ENCODE measurements around the gene PABPN1.

The PABPN1 gene

GRCh38 chr14:23296012-23296777 is 25.1 kb upstream of the PABPN1 start:
- no peaks in the 10 kb centered on the region for H3K79me2 ChIP-seq (ENCODE audit: insufficient read depth, low read length)
- H3K9ac ChIP-seq (ENCODE audit: low read length), result no peak overlapping the region
- TF ChIP-seq CTCF (IDR thresholded peaks at IDR 0.05; ENCODE audit: low read length) (no peak), EZH2 (IDR thresholded peaks at IDR 0.05; ENCODE audit: borderline replicate concordance, low read length) (no peak)
- no peaks in the 10 kb centered on the region for H3K9me3 ChIP-seq (ENCODE audit: low read length)
- no peak overlapping the region for H3K4me2 ChIP-seq (ENCODE audit: low read length)
- H3F3A ChIP-seq (ENCODE audit: insufficient read depth, low read length), result no peaks in the 10 kb centered on the region
- peaks cover 17% of the 10 kb centered on the region; the same call in 1 of the 2 replicates for H3K36me3 ChIP-seq (ENCODE audit: insufficient read depth, low read length)
- peaks cover 27% of the 10 kb centered on the region for H3K4me1 ChIP-seq (ENCODE audit: insufficient read depth, low read length, severe bottlenecking)
- no peaks in the 10 kb centered on the region for H4K20me1 ChIP-seq (ENCODE audit: insufficient read depth, low read length)
- no peak overlapping the region for H3K4me3 ChIP-seq (ENCODE audit: low read depth, low read length, poor library complexity, severe bottlenecking)
- H3K27ac ChIP-seq (ENCODE audit: low read depth, low read length, poor library complexity, severe bottlenecking), result no peak overlapping the region
- no peaks in the 10 kb centered on the region for H3K9me2 ChIP-seq (ENCODE audit: low read depth, low read length)
- H3K27me3 ChIP-seq (ENCODE audit: insufficient read depth, low read length), result no peaks in the 10 kb centered on the region; the same call in 1 of the 2 replicates
- H2AFZ ChIP-seq (ENCODE audit: low read length), result no peak overlapping the region

GRCh38 chr14:23297096-23297495 is 24.2 kb upstream of the PABPN1 start:
- no peaks in the 10 kb centered on the region for H3F3A ChIP-seq (ENCODE audit: insufficient read depth, low read length)
- no peaks in the 10 kb centered on the region; the same call in 1 of the 2 replicates for H3K27me3 ChIP-seq (ENCODE audit: insufficient read depth, low read length)
- no peak overlapping the region for H3K4me3 ChIP-seq (ENCODE audit: low read depth, low read length, poor library complexity, severe bottlenecking)
- H2AFZ ChIP-seq (ENCODE audit: low read length), result no peak overlapping the region
- H4K20me1 ChIP-seq (ENCODE audit: insufficient read depth, low read length), result no peaks in the 10 kb centered on the region
- TF ChIP-seq EZH2 (IDR thresholded peaks at IDR 0.05; ENCODE audit: borderline replicate concordance, low read length), result no peak
- TF ChIP-seq CTCF (IDR thresholded peaks at IDR 0.05; ENCODE audit: low read length), result no peak
- H3K27ac ChIP-seq (ENCODE audit: low read depth, low read length, poor library complexity, severe bottlenecking), result no peak overlapping the region
- peaks cover 27% of the 10 kb centered on the region for H3K4me1 ChIP-seq (ENCODE audit: insufficient read depth, low read length, severe bottlenecking)
- no peaks in the 10 kb centered on the region for H3K9me2 ChIP-seq (ENCODE audit: low read depth, low read length)
- no peaks in the 10 kb centered on the region for H3K9me3 ChIP-seq (ENCODE audit: low read length)
- H3K4me2 ChIP-seq (ENCODE audit: low read length), result no peak overlapping the region
- H3K79me2 ChIP-seq (ENCODE audit: insufficient read depth, low read length), result no peaks in the 10 kb centered on the region
- H3K9ac ChIP-seq (ENCODE audit: low read length), result no peak overlapping the region
- H3K36me3 ChIP-seq (ENCODE audit: insufficient read depth, low read length), result peaks cover 17% of the 10 kb centered on the region; the same call in 1 of the 2 replicates

GRCh38 chr14:23297611-23298277 is 23.5 kb upstream of the PABPN1 start:
- H3K36me3 ChIP-seq (ENCODE audit: insufficient read depth, low read length), result peaks cover 17% of the 10 kb centered on the region; the same call in 1 of the 2 replicates
- no peak overlapping the region for H2AFZ ChIP-seq (ENCODE audit: low read length)
- H3K79me2 ChIP-seq (ENCODE audit: insufficient read depth, low read length), result no peaks in the 10 kb centered on the region
- H3K4me1 ChIP-seq (ENCODE audit: insufficient read depth, low read length, severe bottlenecking), result peaks cover 28% of the 10 kb centered on the region
- H3F3A ChIP-seq (ENCODE audit: insufficient read depth, low read length), result no peaks in the 10 kb centered on the region
- no peaks in the 10 kb centered on the region for H3K9me3 ChIP-seq (ENCODE audit: low read length)
- TF ChIP-seq CTCF (IDR thresholded peaks at IDR 0.05; ENCODE audit: low read length) (no peak), EZH2 (IDR thresholded peaks at IDR 0.05; ENCODE audit: borderline replicate concordance, low read length) (no peak)
- H4K20me1 ChIP-seq (ENCODE audit: insufficient read depth, low read length), result no peaks in the 10 kb centered on the region
- H3K9ac ChIP-seq (ENCODE audit: low read length), result no peak overlapping the region
- no peak overlapping the region for H3K4me2 ChIP-seq (ENCODE audit: low read length)
- H3K4me3 ChIP-seq (ENCODE audit: low read depth, low read length, poor library complexity, severe bottlenecking), result no peak overlapping the region
- H3K27me3 ChIP-seq (ENCODE audit: insufficient read depth, low read length), result no peaks in the 10 kb centered on the region; the same call in 1 of the 2 replicates
- no peak overlapping the region for H3K27ac ChIP-seq (ENCODE audit: low read depth, low read length, poor library complexity, severe bottlenecking)
- no peaks in the 10 kb centered on the region for H3K9me2 ChIP-seq (ENCODE audit: low read depth, low read length)

Measured in OCI-LY1 (cell line).